Ishikawa (cell line): ENCODE measurements around the gene BAX.
A peak's percentile ranks its signal among the peaks of the same experiment; 100 is the strongest.

Source experiments
- CEBPB ChIP-seq: IDR thresholded peaks from 2 replicates; pipeline ENCODE4 v1.6.1; 2012
- CREB1 ChIP-seq: IDR thresholded peaks from 2 replicates; pipeline ENCODE4 v1.6.1; 2012; ENCODE audit warnings: low read depth
- EGR1 ChIP-seq: IDR thresholded peaks from 2 replicates; pipeline ENCODE4 v1.6.1; 2012
- EP300 ChIP-seq: IDR thresholded peaks from 2 replicates; pipeline ENCODE4 v1.6.1; 2012; ENCODE audit warnings: borderline replicate concordance
- FOXM1 ChIP-seq: IDR thresholded peaks from 2 replicates; pipeline ENCODE4 v1.6.1; 2012; ENCODE audit warnings: low read depth, borderline replicate concordance
- NFIC ChIP-seq: IDR thresholded peaks from 2 replicates; pipeline ENCODE4 v1.6.1; 2012
- RAD21 ChIP-seq: IDR thresholded peaks from 2 replicates; pipeline ENCODE4 v1.6.1; 2012; ENCODE audit warnings: low read depth
- REST ChIP-seq: IDR thresholded peaks from 2 replicates; pipeline ENCODE4 v1.6.1; 2012; ENCODE audit warnings: low read depth, mild to moderate bottlenecking
- TAF1 ChIP-seq: IDR thresholded peaks from 2 replicates; pipeline ENCODE4 v1.6.1; 2012; ENCODE audit warnings: low read depth, mild to moderate bottlenecking
- TCF12 ChIP-seq: IDR thresholded peaks from 2 replicates; pipeline ENCODE4 v1.6.1; 2012; ENCODE audit warnings: low read depth
- TEAD4 ChIP-seq: IDR thresholded peaks from 2 replicates; pipeline ENCODE4 v1.6.1; 2012
- YY1 ChIP-seq: IDR thresholded peaks from 2 replicates; pipeline ENCODE4 v1.6.1; 2012; ENCODE audit warnings: low read depth
- ZBTB7A ChIP-seq: IDR thresholded peaks from 2 replicates; pipeline ENCODE4 v1.6.1; 2012; ENCODE audit warnings: low read depth
- TF ChIP-seq, protein P1 (sequence below): IDR thresholded peaks from 2 replicates; pipeline ENCODE4 v1.6.1; 2012
- TF ChIP-seq, protein P2 (sequence below): IDR thresholded peaks from 2 replicates; pipeline ENCODE4 v1.6.1; 2012

BAX gene

GRCh38 chr19:48954595-48955307 lies at the start of gene BAX:
Gene BAX, plus strand, starts transcription at chr19:48954875. Its CDS starts 54 bp downstream, at chr19:48954929.
- TF ChIP-seq YY1 (peak; percentile 99), TEAD4 (no peak), ZBTB7A (peak; percentile 57; the same call in 1 of the 2 replicates), TAF1 (peak; percentile 38; the same call in 1 of the 2 replicates), RAD21 (no peak), FOXM1 (no peak), CEBPB (no peak), NFIC (no peak; the same call in 1 of the 2 replicates), CREB1 (no peak), EP300 (no peak), TCF12 (peak; percentile 33; the same call in 1 of the 2 replicates), EGR1 (peak; percentile 59; the same call in 1 of the 2 replicates), REST (no peak)
- TF ChIP-seq, protein P1, sequence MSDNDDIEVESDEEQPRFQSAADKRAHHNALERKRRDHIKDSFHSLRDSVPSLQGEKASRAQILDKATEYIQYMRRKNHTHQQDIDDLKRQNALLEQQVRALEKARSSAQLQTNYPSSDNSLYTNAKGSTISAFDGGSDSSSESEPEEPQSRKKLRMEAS: peak; percentile 87
- TF ChIP-seq, protein P2, sequence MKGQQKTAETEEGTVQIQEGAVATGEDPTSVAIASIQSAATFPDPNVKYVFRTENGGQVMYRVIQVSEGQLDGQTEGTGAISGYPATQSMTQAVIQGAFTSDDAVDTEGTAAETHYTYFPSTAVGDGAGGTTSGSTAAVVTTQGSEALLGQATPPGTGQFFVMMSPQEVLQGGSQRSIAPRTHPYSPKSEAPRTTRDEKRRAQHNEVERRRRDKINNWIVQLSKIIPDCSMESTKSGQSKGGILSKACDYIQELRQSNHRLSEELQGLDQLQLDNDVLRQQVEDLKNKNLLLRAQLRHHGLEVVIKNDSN: peak; percentile 100

GRCh38 chr19:48905664-48906063 lies 49.0 kb upstream of the BAX start:
- TF ChIP-seq, protein P2: no peak
- TF ChIP-seq YY1 (no peak), EGR1 (no peak), TAF1 (no peak), NFIC (no peak), ZBTB7A (no peak)

- TF ChIP-seq ZBTB7A (no peak), TCF12 (no peak), EP300 (no peak), REST (no peak), RAD21 (no peak), TEAD4 (no peak), FOXM1 (no peak), NFIC (no peak), YY1 (no peak), CEBPB (no peak), CREB1 (no peak), TAF1 (no peak), EGR1 (no peak)
- TF ChIP-seq, protein P1: no peak
- TF ChIP-seq, protein P2: no peak
Observed at GRCh38 chr19:48906324-48906723, 48.4 kb upstream of the BAX start.

DNA sequence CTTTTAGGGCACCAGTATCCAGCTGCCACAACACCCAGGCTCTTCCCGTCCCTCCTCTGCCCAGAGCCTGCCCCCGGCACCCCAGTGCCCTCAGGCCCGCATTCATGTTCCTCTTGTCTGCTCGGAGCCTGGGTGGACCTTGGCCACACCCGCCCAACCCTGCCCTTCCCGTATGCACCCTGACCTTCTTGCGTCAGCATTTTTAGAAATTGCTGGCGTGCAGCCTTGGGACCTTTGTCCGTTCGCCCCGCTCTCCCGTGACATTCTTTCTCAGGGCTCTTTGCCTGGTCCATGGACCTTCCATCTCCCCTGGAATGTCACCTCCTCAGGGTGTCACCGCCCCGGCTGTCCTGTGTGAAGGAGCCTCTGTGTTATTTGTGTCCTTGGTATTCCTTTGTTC lies 47.0 kb upstream of the BAX start:
- TF ChIP-seq REST (no peak), FOXM1 (no peak), TAF1 (no peak), EGR1 (no peak), ZBTB7A (no peak), TEAD4 (no peak)
